Cardiac fibroblast (primary cell): ENCODE data around the gene PIAS4.

Source experiments
- DNase-seq, 2 donors: peaks; one replicate each; pipeline versions ENCODE4 v3.0.0 to v3.0.0-alpha.2; 2010; ENCODE audit warnings: low read depth in 2 of 2
- H3K4me3 ChIP-seq, 2 donors: replicated peaks in 1 of 2; 1 replicate in 1 of 2; 2 replicates in 1 of 2; pipeline ENCODE4 v1.5.1; 2011; ENCODE audit warnings: low read depth in 2 of 2, low read length in 2 of 2, mild to moderate bottlenecking in 2 of 2, moderate library complexity in 1 of 2
- CTCF ChIP-seq: IDR thresholded peaks from one replicate; pipeline ENCODE4 v1.5.1; 2011; ENCODE audit warnings: low read depth, mild to moderate bottlenecking, low read length, inconsistent platforms

PIAS4 gene

DNA sequence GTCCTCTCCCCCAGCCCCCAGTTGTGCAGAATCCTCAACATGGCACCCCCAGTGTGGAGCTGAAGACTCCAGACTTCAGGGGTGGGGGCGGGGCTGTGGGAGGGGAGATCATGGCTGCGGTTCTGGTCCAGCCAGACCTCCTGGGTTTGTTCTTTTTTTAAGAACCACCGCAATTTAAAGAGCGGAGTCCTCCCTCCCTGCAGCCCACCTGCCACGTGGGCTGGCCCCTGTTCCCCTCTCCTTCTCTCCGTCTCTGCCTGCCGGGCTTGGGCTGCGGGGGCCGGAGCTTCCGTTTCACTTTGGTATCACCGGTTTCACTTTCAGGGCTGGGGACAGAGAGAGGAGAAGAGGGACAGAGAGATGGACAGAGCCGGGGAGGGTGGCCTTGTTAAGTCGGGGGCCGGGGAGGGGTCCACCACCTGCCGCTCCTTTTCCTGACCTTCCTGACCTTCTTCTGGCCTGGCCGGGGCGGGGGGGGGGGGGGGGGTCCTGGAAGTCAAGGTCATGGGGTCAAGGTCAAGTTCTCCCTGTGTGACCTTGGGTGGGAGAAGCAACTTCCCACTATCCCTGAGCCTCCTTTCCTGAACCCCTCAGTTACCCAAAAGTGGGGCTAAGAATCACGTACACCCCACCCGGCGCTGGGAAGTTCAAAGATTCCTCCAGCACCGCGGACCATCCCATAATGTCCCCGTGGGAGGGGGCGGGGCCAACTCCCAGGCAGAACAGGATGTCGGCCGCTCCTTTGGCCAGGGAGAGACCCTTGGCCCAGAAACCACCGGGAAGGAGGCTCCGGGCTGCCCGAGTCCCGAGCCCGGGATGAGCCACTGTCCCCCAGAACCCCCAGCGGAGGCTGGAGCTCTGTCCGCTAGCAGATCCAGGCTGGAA lies 70.5 kb downstream of the PIAS4 start:
- TF ChIP-seq CTCF, result no peak
- H3K4me3 ChIP-seq, result peak overlapping the region; percentile 49 to 51
- DNase-seq, result peak; percentile 33 to 54

- no peak for TF ChIP-seq CTCF
- DNase-seq, result no peak
- no peak overlapping the region for H3K4me3 ChIP-seq
Observed at GRCh38 chr19:4080473-4080872, 72.9 kb downstream of the PIAS4 start.

DNA sequence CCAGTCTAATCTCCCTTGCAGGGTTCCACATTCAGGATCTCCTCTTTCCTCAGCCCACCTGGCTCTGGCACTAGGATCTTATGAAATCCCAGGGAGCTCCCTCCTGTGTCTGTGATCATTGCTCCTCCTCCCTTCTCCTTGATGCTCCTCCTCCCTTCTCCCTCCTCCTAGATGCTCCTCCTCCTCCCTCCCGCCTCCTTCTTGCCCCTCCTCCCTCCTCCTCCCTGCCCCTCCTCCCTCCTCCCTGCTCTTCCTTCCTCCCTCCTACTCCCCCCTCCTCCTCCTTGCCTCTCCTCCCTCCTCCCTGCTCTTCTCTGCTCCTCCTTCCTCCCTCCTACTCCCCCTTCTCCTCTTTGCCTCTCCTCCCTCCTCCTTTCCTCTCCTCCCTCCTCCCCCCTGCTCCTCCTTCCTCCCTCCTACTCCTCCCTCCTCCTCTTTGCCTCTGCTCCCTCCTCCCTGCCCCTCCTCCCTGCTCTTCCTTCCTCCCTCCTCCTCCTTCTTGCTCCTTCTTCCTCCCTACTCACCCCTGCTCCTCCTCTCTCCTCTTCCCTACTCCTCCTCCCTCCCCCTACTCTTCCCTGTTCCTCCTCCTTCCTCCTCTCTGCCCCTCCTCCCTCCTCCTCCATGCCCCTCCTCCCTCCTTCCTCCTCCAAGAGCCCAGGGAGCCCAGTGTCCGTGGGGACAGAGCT lies 74.0 kb downstream of the PIAS4 start:
- H3K4me3 ChIP-seq, result no peak overlapping the region
- TF ChIP-seq CTCF, result no peak
- DNase-seq, result no peak

DNA sequence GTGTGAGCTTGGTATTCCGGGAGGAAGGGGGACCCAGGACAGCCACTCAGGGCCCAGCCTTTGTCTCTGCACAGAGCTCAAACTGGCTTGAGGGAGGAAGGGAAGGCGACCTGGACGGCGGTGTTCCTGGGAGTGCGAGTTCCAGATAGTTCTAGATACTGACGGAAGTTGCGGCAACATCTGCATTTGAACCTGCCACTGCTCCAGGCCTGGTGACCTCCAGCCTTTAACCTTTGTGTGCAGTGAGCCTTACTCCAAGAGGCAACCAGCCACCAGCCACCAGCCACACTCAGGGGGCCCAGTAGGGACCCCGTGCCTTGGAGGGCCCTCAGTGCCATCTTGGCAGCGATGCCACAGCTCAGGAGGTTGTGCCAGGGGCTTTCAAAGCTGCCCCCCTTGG lies 74.6 kb downstream of the PIAS4 start:
- H3K4me3 ChIP-seq, result no peak overlapping the region
- no peak for TF ChIP-seq CTCF
- DNase-seq, result no peak

DNA sequence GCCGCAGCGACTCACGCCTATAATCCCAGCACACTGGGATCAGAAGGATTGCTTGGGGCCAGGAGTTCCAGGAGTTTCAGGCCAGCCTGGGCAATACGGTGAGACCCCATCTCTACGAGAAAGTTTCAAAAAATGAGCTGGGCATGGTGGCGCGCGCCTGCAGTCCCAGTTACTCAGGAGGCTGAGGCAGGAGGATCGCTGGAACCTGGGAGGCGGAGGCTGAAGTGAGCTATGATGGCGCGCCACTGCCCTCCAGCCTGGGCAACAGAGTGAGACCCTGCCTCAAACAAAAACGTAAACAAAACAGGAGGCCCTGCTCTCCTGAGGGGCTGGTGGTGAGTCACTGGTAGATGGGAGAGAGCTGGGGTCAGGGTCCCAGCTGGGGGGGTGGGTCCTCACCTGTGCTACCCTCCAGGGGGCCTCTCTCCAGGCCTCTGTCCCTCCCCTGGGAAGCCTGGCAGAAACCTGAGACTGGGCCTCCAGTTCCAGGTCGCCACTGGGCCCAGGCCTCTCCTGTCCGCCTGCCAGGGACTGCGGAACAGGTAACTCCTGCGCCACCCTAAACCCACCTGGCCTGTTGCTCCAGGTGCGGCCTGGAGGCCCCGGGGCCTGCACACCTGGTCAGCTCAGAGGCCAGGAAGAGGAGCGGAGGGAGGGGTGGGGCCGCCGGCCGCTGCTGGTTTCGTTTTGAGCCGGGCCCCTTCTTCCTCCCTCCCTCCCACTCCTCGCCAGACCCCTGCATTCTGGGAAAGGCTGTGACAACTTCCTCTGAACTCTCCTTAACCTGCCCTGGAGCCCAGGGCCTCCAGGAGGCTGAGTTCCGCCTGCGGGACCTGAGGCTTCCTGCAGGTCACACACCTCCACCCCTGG lies 76.4 kb downstream of the PIAS4 start:
- DNase-seq, result no peak
- H3K4me3 ChIP-seq, result no peak overlapping the region
- no peak for TF ChIP-seq CTCF

DNA sequence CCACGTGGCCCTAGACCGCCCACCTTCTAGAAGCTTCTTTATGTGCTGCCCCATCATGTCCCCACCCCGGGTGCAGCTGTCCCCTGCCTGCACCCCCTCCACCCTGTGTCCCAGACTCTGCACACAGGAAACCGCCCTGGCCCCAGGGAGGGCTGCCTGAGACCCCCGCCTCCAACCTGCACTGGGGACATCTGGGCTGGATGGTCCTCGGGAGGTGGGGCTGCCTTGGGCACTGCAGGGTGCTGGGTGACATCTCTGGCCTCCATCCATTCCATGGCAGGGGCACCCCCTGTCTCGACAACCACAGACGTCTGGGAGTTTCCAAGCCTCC lies 77.0 kb downstream of the PIAS4 start:
- no peak for TF ChIP-seq CTCF
- no peak overlapping the region for H3K4me3 ChIP-seq
- no peak for DNase-seq
